Fibroblast of lung (primary cell): Measurements from ENCODE around the gene UBE2N. TPM values are rescaled to one million over a fixed set of nuclear protein-coding genes. Genes with fewer than 3 reads are reported as not detected.
A peak's percentile ranks its signal among the peaks of the same experiment; 100 is the strongest.

ENCODE experiments used
- DNase-seq, 2 donors: peaks; one replicate each; pipeline versions ENCODE4 v3.0.0 to v3.0.0-alpha.2; 2010; ENCODE audit warnings: low read depth in 2 of 2
- H2AFZ ChIP-seq: 2 replicates; pipeline ENCODE4 v1.5.1; 2012; ENCODE audit warnings: low read length, control low read depth, inconsistent platforms
- H3K27ac ChIP-seq: 2 replicates; pipeline ENCODE4 v1.5.1; 2011; ENCODE audit warnings: low read length, control low read depth; ENCODE audit not compliant: insufficient read depth
- H3K27me3 ChIP-seq: 2 replicates; pipeline ENCODE4 v1.5.1; 2011; ENCODE audit warnings: mild to moderate bottlenecking, low read length; ENCODE audit not compliant: control insufficient read depth, insufficient read depth
- H3K36me3 ChIP-seq: 2 replicates; pipeline ENCODE4 v1.5.1; 2011; ENCODE audit warnings: low read length; ENCODE audit not compliant: control insufficient read depth, insufficient read depth
- H3K4me1 ChIP-seq: 2 replicates; pipeline ENCODE4 v1.5.1; 2011; ENCODE audit warnings: low read length; ENCODE audit not compliant: control insufficient read depth, insufficient read depth; ENCODE audit errors: extremely low read depth
- H3K4me2 ChIP-seq: 2 replicates; pipeline ENCODE4 v1.5.1; 2011; ENCODE audit warnings: low read length, control low read depth; ENCODE audit not compliant: insufficient read depth; ENCODE audit errors: extremely low read depth
- H3K4me3 ChIP-seq, 4 experiments: fragments of 200-600 bp in 1 of 4; sonication (generic) in 1 of 4; replicated peaks in 1 of 4; 2 replicates each; pipeline ENCODE4 v1.5.1; 2011 to 2016; ENCODE audit warnings: low read length in 4 of 4, low read depth in 3 of 4, mild to moderate bottlenecking in 3 of 4, control low read depth in 2 of 4, inconsistent platforms in 1 of 4, mixed read lengths in 1 of 4; ENCODE audit not compliant: insufficient read depth in 1 of 4; ENCODE audit errors: control extremely low read depth in 1 of 4
- H3K79me2 ChIP-seq: 2 replicates; pipeline ENCODE4 v1.5.1; 2012; ENCODE audit warnings: mild to moderate bottlenecking, low read length, inconsistent platforms; ENCODE audit not compliant: control insufficient read depth, insufficient read depth
- H3K9ac ChIP-seq: 2 replicates; pipeline ENCODE4 v1.5.1; 2011; ENCODE audit warnings: mild to moderate bottlenecking, low read length, control low read depth; ENCODE audit not compliant: insufficient read depth
- H3K9me3 ChIP-seq: 2 replicates; pipeline ENCODE4 v1.5.1; 2012; ENCODE audit warnings: low read depth, low read length; ENCODE audit not compliant: control insufficient read depth, insufficient read depth
- H4K20me1 ChIP-seq: 2 replicates; pipeline ENCODE4 v1.5.1; 2011; ENCODE audit warnings: low read length; ENCODE audit not compliant: control insufficient read depth, insufficient read depth; ENCODE audit errors: extremely low read depth
- CTCF ChIP-seq, 2 donors: IDR thresholded peaks in 1 of 2; conservative IDR thresholded peaks in 1 of 2; 1 replicate in 1 of 2; 2 replicates in 1 of 2; pipeline ENCODE4 v1.5.1; 2011 to 2012; ENCODE audit warnings: low read length in 2 of 2, control low read depth in 1 of 2, inconsistent platforms in 1 of 2, low read depth in 1 of 2, mild to moderate bottlenecking in 1 of 2
- EZH2 ChIP-seq: IDR thresholded peaks from 2 replicates; pipeline ENCODE4 v1.5.1; 2012; ENCODE audit warnings: low read length, control low read depth, mild to moderate bottlenecking; ENCODE audit errors: missing control alignments
- polyA plus RNA-seq, 2 donors: library from polyadenylated mRNA; depleted of rRNA in 1 of 2; stranded (reverse) in 1 of 2; unstranded in 1 of 2; fragments of >200 nt; gene quantifications; 2 replicates each; pipeline ENCODE4 v1.2.1, GENCODE V29; 2011 to 2012; ENCODE audit warnings: missing spikeins in 1 of 2
- total RNA-seq: library from RNA; depleted of rRNA; stranded (reverse); fragments of >200 nt; gene quantifications from 2 replicates; pipeline ENCODE4 v1.2.1, GENCODE V29; 2014

Gene UBE2N
- total and polyA plus RNA-seq, 2 donors (not counting 1 experiment from before 2014, with no cell fraction given) = 115 to 149 TPM

GRCh38 chr12:93361151-93361919, 80.4 kb downstream of the UBE2N start:
- Histone ChIP-seq H3K9ac (no peak overlapping the region), H3K27ac (no peak overlapping the region), H3K79me2 (no peaks in the 10 kb centered on the region), H3K4me1 (no peaks in the 10 kb centered on the region), H4K20me1 (no peaks in the 10 kb centered on the region), H3K36me3 (no peaks in the 10 kb centered on the region), H3K9me3 (no peaks in the 10 kb centered on the region), H3K4me2 (no peak overlapping the region), H3K27me3 (no peaks in the 10 kb centered on the region), H2AFZ (no peak overlapping the region), H3K4me3 (no peak overlapping the region)
- peak in 1 of 2 donors; percentile 92 for DNase-seq
- no peak for TF ChIP-seq CTCF (conservative IDR thresholded peaks at IDR 0.05 in 1 of 2, IDR thresholded peaks at IDR 0.05 in 1 of 2; ENCODE audit: low read depth in 1 of 2, low read length in 2 of 2)
- no peak for TF ChIP-seq EZH2

- Histone ChIP-seq H3K9me3 (no peaks in the 10 kb centered on the region), H3K79me2 (no peaks in the 10 kb centered on the region), H4K20me1 (no peaks in the 10 kb centered on the region), H3K9ac (no peak overlapping the region), H3K4me1 (no peaks in the 10 kb centered on the region), H3K27me3 (no peaks in the 10 kb centered on the region), H3K36me3 (no peaks in the 10 kb centered on the region), H2AFZ (no peak overlapping the region), H3K4me3 (no peak overlapping the region), H3K27ac (no peak overlapping the region), H3K4me2 (no peak overlapping the region)
- no peak for TF ChIP-seq EZH2
- no peak for TF ChIP-seq CTCF (conservative IDR thresholded peaks at IDR 0.05 in 1 of 2, IDR thresholded peaks at IDR 0.05 in 1 of 2; ENCODE audit: low read depth in 1 of 2, low read length in 2 of 2)
- DNase-seq = no peak
These were observed 81.1 kb downstream of the UBE2N start for GRCh38 chr12:93360688-93361087.

GRCh38 chr12:93358821-93359220, 82.9 kb downstream of the UBE2N start:
- no peak overlapping the region for H3K9ac ChIP-seq
- H3K27ac ChIP-seq = no peak overlapping the region
- no peaks in the 10 kb centered on the region for H3K9me3 ChIP-seq
- H4K20me1 ChIP-seq = no peaks in the 10 kb centered on the region
- no peaks in the 10 kb centered on the region for H3K27me3 ChIP-seq
- no peaks in the 10 kb centered on the region for H3K79me2 ChIP-seq
- TF ChIP-seq EZH2 (no peak), CTCF (conservative IDR thresholded peaks at IDR 0.05 in 1 of 2, IDR thresholded peaks at IDR 0.05 in 1 of 2; ENCODE audit: low read depth in 1 of 2, low read length in 2 of 2) (no peak)
- no peaks in the 10 kb centered on the region for H3K4me1 ChIP-seq
- H2AFZ ChIP-seq = no peak overlapping the region
- no peak overlapping the region for H3K4me2 ChIP-seq
- H3K4me3 ChIP-seq = no peak overlapping the region
- DNase-seq = peak in 1 of 2 donors; percentile 26
- no peaks in the 10 kb centered on the region for H3K36me3 ChIP-seq
